ENCODE data around the gene PLEKHA3. TPM values are rescaled to one million over a fixed set of nuclear protein-coding genes. Genes with fewer than 3 reads are reported as not detected.

The PLEKHA3 gene
- total RNA-seq, 2 experiments from 2014 or later: 20.1 to 20.3 TPM

- no peaks in the 10 kb centered on the region for H3K27me3 Mint-ChIP-seq
- DNase-seq: peak; percentile 90 to 98 (median 95)
- CTCF ChIA-PET: interaction anchor here (1.0 to 2.2 kb wide), 5 partner anchors 29 to 250 kb away, joined by 3 to 13 read pairs (median 5); partner anchors contain the start of gene PLEKHA3
- H3K27ac ChIP-seq (ENCODE audit: low read depth in 1 of 2, low read length in 2 of 2): peak within 1 kb of the TSS; percentile 78 to 98
- intact Hi-C loops (cut with DNase I, micrococcal nuclease): loop anchor here in 1 of 2 experiments (2.0 kb wide), 2 partner anchors 28 to 72 kb away; partner anchors contain the start of gene FKBP7
- peak within 1 kb of the TSS; percentile 91 for H3K4me3 Mint-ChIP-seq
- H3K9me3 Mint-ChIP-seq: no peaks in the 10 kb centered on the region
- TF ChIP-seq CTCF (IDR thresholded peaks at IDR 0.05): no peak
- peaks cover 35% of the 10 kb centered on the region for H3K4me1 Mint-ChIP-seq (ENCODE audit: low read depth)
- no peaks in the 10 kb centered on the region for H3K27me3 ChIP-seq (ENCODE audit: control insufficient read depth in 1 of 2, insufficient read depth in 2 of 2, low read length in 2 of 2)
- POLR2A ChIA-PET: interaction anchor here (0.6 to 3.2 kb wide), 22 partner anchors 11 to 1239 kb away, joined by 3 to 45 read pairs (median 5); partner anchors contain the start of genes FKBP7, HNRNPA3, PLEKHA3 and RBM45
- peak within 1 kb of the TSS; percentile 77 for H3K4me3 ChIP-seq (ENCODE audit: low read length)
- H3K9me3 ChIP-seq (ENCODE audit: control insufficient read depth in 1 of 2, insufficient read depth in 1 of 2, low read length in 2 of 2): no peaks in the 10 kb centered on the region
- peak; percentile 84 for ATAC-seq (ENCODE audit: poor library complexity)
- peaks cover 42% of the 10 kb centered on the region for H3K36me3 Mint-ChIP-seq (ENCODE audit: low read depth)
- peak within 1 kb of the TSS; percentile 97 for H3K27ac Mint-ChIP-seq
- peaks cover 27% of the 10 kb centered on the region for H3K4me1 ChIP-seq (ENCODE audit: insufficient read depth, low read length)
- H3K36me3 ChIP-seq (ENCODE audit: insufficient read depth, low read length): peaks cover 10% of the 10 kb centered on the region
Measured at GRCh38 chr2:178450774-178451525, 29.3 kb upstream of the PLEKHA3 start, which contains the start of the genes PJVK and PRKRA. TSS of gene PJVK (plus strand) at chr2:178451378. CDS start at chr2:178453410, 2,032 bp downstream. TSS of gene PRKRA (minus strand) at chr2:178451175. CDS start at chr2:178451030, 145 bp downstream.

GRCh38 chr2:178452334-178452733 is 27.9 kb upstream of the PLEKHA3 start:
- no peak for ATAC-seq (ENCODE audit: poor library complexity)
- no peaks in the 10 kb centered on the region for H3K27me3 Mint-ChIP-seq
- H3K4me3 ChIP-seq (ENCODE audit: low read length): no peak overlapping the region
- no peak overlapping the region for H3K27ac ChIP-seq (ENCODE audit: low read depth in 1 of 2, low read length in 2 of 2)
- no peaks in the 10 kb centered on the region for H3K27me3 ChIP-seq (ENCODE audit: control insufficient read depth in 1 of 2, insufficient read depth in 2 of 2, low read length in 2 of 2)
- no peaks in the 10 kb centered on the region for H3K9me3 Mint-ChIP-seq
- H3K4me1 ChIP-seq (ENCODE audit: insufficient read depth, low read length): peaks cover 27% of the 10 kb centered on the region
- no peak for DNase-seq
- no peaks in the 10 kb centered on the region for H3K9me3 ChIP-seq (ENCODE audit: control insufficient read depth in 1 of 2, insufficient read depth in 1 of 2, low read length in 2 of 2)
- intact Hi-C loops (cut with DNase I, micrococcal nuclease): loop anchor here in 1 of 2 experiments (1.0 kb wide), 1 partner anchor 24 kb away; no protein-coding TSS in a partner anchor
- H3K4me3 Mint-ChIP-seq: peak overlapping the region; percentile 83
- peaks cover 31% of the 10 kb centered on the region for H3K4me1 Mint-ChIP-seq (ENCODE audit: low read depth)
- peak overlapping the region; percentile 97 for H3K27ac Mint-ChIP-seq
- ChIA-PET CTCF (interaction anchor here (0.7 to 1.3 kb wide), 2 partner anchors 12 to 13 kb away, joined by 3 read pairs; no protein-coding TSS in a partner anchor), POLR2A (no interaction called here)
- peaks cover 32% of the 10 kb centered on the region for H3K36me3 Mint-ChIP-seq (ENCODE audit: low read depth)
- TF ChIP-seq CTCF (IDR thresholded peaks at IDR 0.05): no peak
- H3K36me3 ChIP-seq (ENCODE audit: insufficient read depth, low read length): peaks cover 4% of the 10 kb centered on the region

GRCh38 chr2:178452870-178453269 is 27.4 kb upstream of the PLEKHA3 start:
- no peaks in the 10 kb centered on the region for H3K27me3 Mint-ChIP-seq
- no peaks in the 10 kb centered on the region for H3K9me3 Mint-ChIP-seq
- intact Hi-C loops (cut with DNase I, micrococcal nuclease): loop anchor here in 1 of 2 experiments (1.0 kb wide), 1 partner anchor 23 kb away; no protein-coding TSS in a partner anchor
- DNase-seq: no peak
- H3K27ac Mint-ChIP-seq: no peak overlapping the region
- Histone ChIP-seq H3K36me3 (ENCODE audit: insufficient read depth, low read length) (peaks cover 3% of the 10 kb centered on the region), H3K4me3 (ENCODE audit: low read length) (no peak overlapping the region), H3K9me3 (ENCODE audit: control insufficient read depth in 1 of 2, insufficient read depth in 1 of 2, low read length in 2 of 2) (no peaks in the 10 kb centered on the region), H3K27ac (ENCODE audit: low read depth in 1 of 2, low read length in 2 of 2) (no peak overlapping the region), H3K27me3 (ENCODE audit: control insufficient read depth in 1 of 2, insufficient read depth in 2 of 2, low read length in 2 of 2) (no peaks in the 10 kb centered on the region), H3K4me1 (ENCODE audit: insufficient read depth, low read length) (peaks cover 27% of the 10 kb centered on the region)
- no peak for ATAC-seq (ENCODE audit: poor library complexity)
- ChIA-PET POLR2A (no interaction called here), CTCF (interaction anchor here (1.3 to 2.1 kb wide), 2 partner anchors 13 to 70 kb away, joined by 3 to 5 read pairs; no protein-coding TSS in a partner anchor)
- peaks cover 27% of the 10 kb centered on the region for H3K36me3 Mint-ChIP-seq (ENCODE audit: low read depth)
- peaks cover 30% of the 10 kb centered on the region for H3K4me1 Mint-ChIP-seq (ENCODE audit: low read depth)
- TF ChIP-seq CTCF (IDR thresholded peaks at IDR 0.05): no peak
- H3K4me3 Mint-ChIP-seq: no peak overlapping the region
